GM21723 (cell line): ENCODE results near the gene TEX38.
A peak's percentile ranks its signal among the peaks of the same experiment; 100 is the strongest.
"Not testable (repeated sequence)": the region's sequence is repeated elsewhere in the genome, so short reads cannot be mapped to it uniquely, and the experiment has no call there.

Experiments used
- ATAC-seq: cut with Tn5 transposase; IDR thresholded peaks from one replicate; pipeline ENCODE4 v1.9.1; 2021; ENCODE audit warnings: mild to moderate bottlenecking, moderate library complexity; ENCODE audit not compliant: unreplicated experiment

TEX38 gene

GRCh38 chr1:46654698-46655097, 17.0 kb upstream of the TEX38 start:
- not testable (repeated sequence) for ATAC-seq

- no peak for ATAC-seq
Observed at GRCh38 chr1:46655848-46656247, 15.8 kb upstream of the TEX38 start.

GRCh38 chr1:46656643-46657042, 15.0 kb upstream of the TEX38 start:
- ATAC-seq: no peak

GRCh38 chr1:46657775-46658174, 13.9 kb upstream of the TEX38 start:
- ATAC-seq: no peak

- no peak for ATAC-seq
Observed at GRCh38 chr1:46659307-46659870, 12.3 kb upstream of the TEX38 start.

DNA sequence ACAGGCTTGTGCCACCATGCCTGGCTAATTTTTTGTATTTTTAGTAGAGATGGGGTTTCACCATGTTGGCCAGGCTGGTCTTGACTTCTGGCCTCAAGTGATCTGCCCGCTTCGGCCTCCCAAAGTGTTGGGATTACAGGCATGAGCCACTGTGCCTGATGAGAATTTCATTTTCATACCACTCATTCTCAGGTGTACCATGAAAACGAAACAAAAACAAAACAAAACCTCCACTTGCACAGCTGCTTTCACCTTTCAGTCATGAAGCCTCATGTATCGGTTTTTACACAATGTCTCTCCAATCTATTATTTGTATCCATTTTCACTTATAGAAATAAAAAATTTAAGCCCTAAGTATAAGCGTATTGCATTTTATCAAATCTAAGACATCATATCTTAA, 11.5 kb upstream of the TEX38 start:
- peak; percentile 78 for ATAC-seq

DNA sequence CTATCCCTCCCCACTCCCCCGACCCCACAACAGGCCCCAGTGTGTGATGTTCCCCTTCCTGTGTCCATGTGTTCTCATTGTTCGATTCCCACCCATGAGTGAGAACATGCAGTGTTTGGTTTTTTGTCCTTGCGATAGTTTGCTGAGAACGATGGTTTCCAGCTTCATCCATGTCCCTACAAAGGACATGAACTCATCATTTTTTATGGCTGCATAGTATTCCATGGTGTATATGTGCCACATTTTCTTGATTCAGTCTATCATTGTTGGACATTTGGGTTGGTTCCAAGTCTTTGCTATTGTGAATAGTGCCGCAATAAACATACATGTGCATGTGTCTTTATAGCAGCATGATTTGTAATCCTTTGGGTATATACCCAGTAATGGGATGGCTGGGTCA, 8.7 kb upstream of the TEX38 start:
- not testable (repeated sequence) for ATAC-seq

GRCh38 chr1:46665983-46666382, 5.7 kb upstream of the TEX38 start:
- no peak for ATAC-seq

DNA sequence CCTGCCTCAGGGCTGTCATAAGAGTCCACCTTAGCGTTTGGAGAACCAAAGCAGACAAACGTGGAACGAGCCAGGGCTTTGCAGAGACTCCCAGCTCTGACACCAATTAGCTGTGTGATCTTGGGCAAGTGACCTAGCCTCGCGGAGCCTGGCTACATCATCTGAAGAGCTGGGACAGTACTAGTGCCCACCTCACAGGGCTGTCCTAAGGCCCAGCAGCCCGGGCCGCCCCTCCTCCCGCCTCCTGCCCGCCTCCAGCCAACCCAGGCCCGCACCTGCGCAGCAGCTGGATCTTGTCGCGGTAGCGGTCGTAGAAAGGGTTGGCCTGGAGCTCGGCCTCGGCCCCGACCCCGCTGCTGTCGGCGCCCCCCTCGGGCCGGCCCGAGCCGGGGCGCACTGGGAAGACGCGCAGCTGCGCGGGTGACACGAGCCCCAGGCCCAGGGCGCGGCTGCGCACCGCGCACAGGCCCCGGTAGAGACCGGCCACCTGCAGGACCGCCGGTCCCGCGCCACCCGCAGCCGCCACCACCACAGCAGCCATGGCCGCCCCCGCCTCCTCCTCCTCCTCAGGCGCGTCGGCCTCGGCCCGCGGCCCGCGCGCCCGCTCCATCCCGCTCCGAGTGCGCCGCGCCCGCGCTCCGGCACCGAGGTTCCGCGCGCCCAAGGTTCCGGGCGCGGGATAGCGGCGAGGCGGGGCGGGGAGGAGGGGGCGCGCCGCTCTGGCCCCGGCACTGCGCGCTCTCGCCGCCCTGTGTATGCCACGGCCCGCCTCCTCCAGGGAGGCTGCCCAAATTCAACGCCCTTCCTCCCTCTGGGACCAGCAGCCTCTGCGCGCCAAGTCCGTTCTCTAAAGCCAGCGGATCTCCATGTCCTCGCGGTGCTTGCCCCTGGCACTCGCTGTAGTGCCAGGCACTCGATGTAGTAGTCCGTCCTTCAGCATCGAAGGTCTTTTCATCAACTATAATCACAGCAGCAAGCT, 3.6 kb upstream of the TEX38 start, which contains the start of gene ATPAF1:
Gene ATPAF1 (minus strand): TSS at position 583 of the 979 bp plus-strand sequence. CDS start 42 bp downstream, at position 541.
- ATAC-seq: peak; percentile 75

GRCh38 chr1:46670134-46670533, 1.5 kb upstream of the TEX38 start:
- no peak for ATAC-seq

- no peak for ATAC-seq
Observed at GRCh38 chr1:46672696-46673095, 1.0 kb downstream of the TEX38 start.

- no peak for ATAC-seq
Observed at GRCh38 chr1:46673749-46674182, 2.1 kb downstream of the TEX38 start.

GRCh38 chr1:46675549-46676314, 4.1 kb downstream of the TEX38 start:
- peak; percentile 83 for ATAC-seq

GRCh38 chr1:46676531-46676930, 4.9 kb downstream of the TEX38 start:
- ATAC-seq: no peak

GRCh38 chr1:46677339-46677738, 5.7 kb downstream of the TEX38 start:
- no peak for ATAC-seq

DNA sequence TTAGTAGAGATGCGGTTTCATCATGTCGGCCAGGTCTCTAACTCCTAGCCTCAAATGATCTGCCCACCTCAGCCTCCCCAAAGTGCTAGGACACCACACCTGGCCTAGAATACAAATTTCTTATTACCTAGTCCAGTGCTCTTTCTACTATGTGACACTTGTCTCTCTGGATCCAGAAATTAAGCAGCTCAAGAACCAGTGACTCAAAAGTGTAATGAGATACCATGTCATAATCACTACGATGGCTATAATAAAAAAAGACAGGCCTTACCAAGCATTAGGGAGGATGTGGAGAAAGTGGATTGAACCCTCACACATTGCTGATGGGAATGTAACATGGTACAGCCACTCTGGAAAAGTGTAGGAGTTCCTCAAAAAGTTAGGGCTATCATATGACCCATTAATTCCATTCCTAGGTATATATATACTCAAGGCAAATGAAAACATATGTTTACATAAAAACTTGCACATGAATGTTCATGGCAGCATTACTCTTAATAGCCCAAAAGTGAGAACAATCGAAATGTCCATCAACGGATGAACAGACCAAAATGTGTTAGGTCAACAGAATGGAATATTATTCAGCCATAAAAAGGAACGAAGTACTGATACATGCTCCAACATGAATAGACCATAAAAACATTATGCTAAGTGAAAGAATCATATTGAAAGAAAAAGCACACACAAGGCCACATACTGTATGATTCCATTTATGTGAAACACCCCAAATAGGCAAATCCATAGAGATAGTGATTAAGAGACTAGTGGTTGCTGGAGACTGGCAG, 8.3 kb downstream of the TEX38 start:
- no peak for ATAC-seq

GRCh38 chr1:46681333-46682034, 9.8 kb downstream of the TEX38 start:
- no peak for ATAC-seq

- no peak for ATAC-seq
Observed at GRCh38 chr1:46682064-46682463, 10.4 kb downstream of the TEX38 start.

DNA sequence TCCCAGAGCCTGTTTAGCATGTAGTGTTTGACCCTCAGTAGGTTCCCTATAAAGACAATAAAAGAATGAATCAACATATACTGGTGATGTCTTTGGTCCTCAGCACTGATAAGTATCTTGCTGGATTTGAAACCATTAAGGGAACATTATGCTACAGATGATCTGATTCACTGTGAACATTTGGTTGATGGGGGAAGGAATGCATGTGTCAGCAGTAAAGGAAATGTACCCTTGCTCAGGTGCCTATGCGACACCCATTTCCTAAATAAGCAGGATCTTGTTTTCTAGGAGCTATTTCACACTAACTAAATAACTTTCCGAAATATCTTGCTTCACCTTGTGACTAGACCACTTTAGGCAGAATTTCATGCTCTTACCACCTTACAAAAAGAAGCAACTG, 13.0 kb downstream of the TEX38 start:
- no peak for ATAC-seq

- no peak for ATAC-seq
Observed at GRCh38 chr1:46686255-46686654, 14.6 kb downstream of the TEX38 start.
